Astrocyte (in vitro differentiated cells and primary cell): ENCODE measurements around the gene REEP3. TPM values are rescaled to one million over a fixed set of nuclear protein-coding genes. Genes with fewer than 3 reads are reported as not detected.
"Not testable (repeated sequence)": the region's sequence is repeated elsewhere in the genome, so short reads cannot be mapped to it uniquely, and the experiment has no call there.

Experiments
- DNase-seq: peaks from one replicate; pipeline ENCODE4 v3.0.0-alpha.2; 2010; ENCODE audit warnings: low read depth
- FAIRE-seq: peaks from 2 replicates; lab custom pipeline; 2011; peaks lifted over from hg19 to GRCh38; lab: Jason Lieb, UNC
- H2AFZ ChIP-seq: 2 replicates; pipeline ENCODE4 v1.6.0; 2012; ENCODE audit warnings: low read depth, low read length, inconsistent platforms
- H3K27ac ChIP-seq: 2 replicates; pipeline ENCODE4 v1.5.1; 2011; ENCODE audit warnings: low read depth, low read length, inconsistent platforms
- H3K27me3 ChIP-seq: 2 replicates; pipeline ENCODE4 v1.6.0; 2011; ENCODE audit warnings: low read length, inconsistent platforms; ENCODE audit not compliant: insufficient read depth
- H3K36me3 ChIP-seq: 2 replicates; pipeline ENCODE4 v1.5.1; 2011; ENCODE audit warnings: low read length, inconsistent platforms; ENCODE audit not compliant: insufficient read depth
- H3K4me1 ChIP-seq: 2 replicates; pipeline ENCODE4 v1.5.1; 2011; ENCODE audit warnings: low read length, inconsistent platforms; ENCODE audit not compliant: insufficient read depth
- H3K4me2 ChIP-seq: 2 replicates; pipeline ENCODE4 v1.6.0; 2012; ENCODE audit warnings: low read length, inconsistent platforms
- H3K4me3 ChIP-seq: 2 replicates; pipeline ENCODE4 v1.5.1; 2011; ENCODE audit warnings: low read depth, mild to moderate bottlenecking, low read length, inconsistent platforms; ENCODE audit not compliant: insufficient read depth
- H3K79me2 ChIP-seq: 2 replicates; pipeline ENCODE4 v1.6.0; 2012; ENCODE audit warnings: mild to moderate bottlenecking, low read length, inconsistent platforms; ENCODE audit not compliant: insufficient read depth
- H3K9ac ChIP-seq: 2 replicates; pipeline ENCODE4 v1.6.0; 2012; ENCODE audit warnings: mild to moderate bottlenecking, low read length, inconsistent platforms
- H3K9me3 ChIP-seq: 2 replicates; pipeline ENCODE4 v1.5.1; 2012; ENCODE audit warnings: low read depth, mild to moderate bottlenecking, low read length, inconsistent platforms; ENCODE audit not compliant: insufficient read depth
- H4K20me1 ChIP-seq: 2 replicates; pipeline ENCODE4 v1.6.0; 2012; ENCODE audit warnings: low read length, inconsistent platforms; ENCODE audit not compliant: insufficient read depth
- H3K27ac Mint-ChIP-seq: one replicate; pipeline ENCODE4 v1.8.0; 2021; ENCODE audit warnings: mild to moderate bottlenecking, mixed read lengths; ENCODE audit not compliant: unreplicated experiment
- H3K27me3 Mint-ChIP-seq: one replicate; pipeline ENCODE4 v1.8.0; 2021; ENCODE audit warnings: low read depth, mixed read lengths; ENCODE audit not compliant: unreplicated experiment
- H3K36me3 Mint-ChIP-seq: one replicate; pipeline ENCODE4 v1.8.0; 2021; ENCODE audit warnings: low read depth, mixed read lengths; ENCODE audit not compliant: unreplicated experiment
- H3K4me1 Mint-ChIP-seq: one replicate; pipeline ENCODE4 v1.8.0; 2021; ENCODE audit warnings: low read depth, mixed read lengths; ENCODE audit not compliant: unreplicated experiment
- H3K4me3 Mint-ChIP-seq: one replicate; pipeline ENCODE4 v1.8.0; 2021; ENCODE audit warnings: mild to moderate bottlenecking, moderate library complexity, mixed read lengths; ENCODE audit not compliant: unreplicated experiment
- H3K9me3 Mint-ChIP-seq: one replicate; pipeline ENCODE4 v1.8.0; 2021; ENCODE audit warnings: mild to moderate bottlenecking, mixed read lengths; ENCODE audit not compliant: unreplicated experiment
- CTCF ChIP-seq: IDR thresholded peaks from 2 replicates; pipeline ENCODE4 v1.5.1; 2011; ENCODE audit warnings: low read depth, mild to moderate bottlenecking, inconsistent platforms, low read length, moderate library complexity; ENCODE audit not compliant: insufficient read depth
- EZH2 ChIP-seq: IDR thresholded peaks from 2 replicates; pipeline ENCODE4 v1.6.1; 2012; ENCODE audit warnings: mild to moderate bottlenecking, low read length, inconsistent platforms; ENCODE audit not compliant: insufficient read depth
- total RNA-seq: library from RNA; stranded (reverse); gene quantifications from 2 replicates; pipeline ENCODE4 v1.2.1, GENCODE V29; 2021

Gene REEP3
- total RNA-seq, 1 donor from 2014 or later: 44.6 TPM

- TF ChIP-seq CTCF (no peak), EZH2 (no peak)
- peaks cover 91% of the 10 kb centered on the region for H3K79me2 ChIP-seq
- no peak overlapping the region for H3K4me3 ChIP-seq
Observed at GRCh38 chr10:63497321-63497720, 23.9 kb upstream of the REEP3 start.

GRCh38 chr10:63498665-63499064 is 22.5 kb upstream of the REEP3 start:
- Histone ChIP-seq H3K79me2 (peaks cover 90% of the 10 kb centered on the region), H3K4me3 (no peak overlapping the region), H3K9ac (no peak overlapping the region), H4K20me1 (peaks cover 36% of the 10 kb centered on the region), H3K27ac (no peak overlapping the region), H3K4me2 (no peak overlapping the region), H3K4me1 (no peaks in the 10 kb centered on the region), H3K36me3 (no peaks in the 10 kb centered on the region), H2AFZ (no peak overlapping the region), H3K9me3 (no peaks in the 10 kb centered on the region), H3K27me3 (no peaks in the 10 kb centered on the region)
- H3K27ac Mint-ChIP-seq: no peak overlapping the region
- H3K36me3 Mint-ChIP-seq: no peaks in the 10 kb centered on the region
- no peaks in the 10 kb centered on the region for H3K27me3 Mint-ChIP-seq
- no peak overlapping the region for H3K4me3 Mint-ChIP-seq
- peaks cover 5% of the 10 kb centered on the region for H3K4me1 Mint-ChIP-seq
- FAIRE-seq: no peak
- no peak for DNase-seq
- TF ChIP-seq CTCF: no peak
- TF ChIP-seq EZH2: no peak
- no peaks in the 10 kb centered on the region for H3K9me3 Mint-ChIP-seq

More at GRCh38 chr10:63497321-63497720, 23.9 kb upstream of the REEP3 start:
- no peaks in the 10 kb centered on the region for H3K36me3 Mint-ChIP-seq
- Histone ChIP-seq H3K4me2 (no peak overlapping the region), H4K20me1 (peaks cover 26% of the 10 kb centered on the region), H2AFZ (no peak overlapping the region), H3K9ac (no peak overlapping the region), H3K27me3 (no peaks in the 10 kb centered on the region), H3K4me1 (no peaks in the 10 kb centered on the region), H3K27ac (no peak overlapping the region), H3K36me3 (no peaks in the 10 kb centered on the region), H3K9me3 (no peaks in the 10 kb centered on the region)
- H3K4me3 Mint-ChIP-seq: no peak overlapping the region
- H3K4me1 Mint-ChIP-seq: peaks cover 3% of the 10 kb centered on the region
- H3K27ac Mint-ChIP-seq: no peak overlapping the region
- no peak for FAIRE-seq
- H3K9me3 Mint-ChIP-seq: no peaks in the 10 kb centered on the region
- DNase-seq: no peak
- H3K27me3 Mint-ChIP-seq: no peaks in the 10 kb centered on the region

GRCh38 chr10:63500551-63500950 is 20.6 kb upstream of the REEP3 start:
- not testable (repeated sequence) for DNase-seq, H3K9me3 Mint-ChIP-seq, FAIRE-seq, H3K4me3 ChIP-seq, H2AFZ ChIP-seq, H3K27me3 ChIP-seq, H3K27ac ChIP-seq, H3K36me3 Mint-ChIP-seq, H3K4me2 ChIP-seq, H3K27ac Mint-ChIP-seq, H3K36me3 ChIP-seq, H3K4me1 Mint-ChIP-seq, H3K4me1 ChIP-seq, H3K27me3 Mint-ChIP-seq, H3K4me3 Mint-ChIP-seq, H3K9me3 ChIP-seq, H3K9ac ChIP-seq
- Histone ChIP-seq H3K79me2 (peaks cover 94% of the 10 kb centered on the region), H4K20me1 (peaks cover 48% of the 10 kb centered on the region)
